SK-N-DZ (cell line): Measurements from ENCODE around the gene CNTNAP2.

Experiments
- DNase-seq: peaks from one replicate; pipeline ENCODE4 v3.0.0-alpha.2; 2015; ENCODE audit warnings: low spot score

Gene CNTNAP2

DNA sequence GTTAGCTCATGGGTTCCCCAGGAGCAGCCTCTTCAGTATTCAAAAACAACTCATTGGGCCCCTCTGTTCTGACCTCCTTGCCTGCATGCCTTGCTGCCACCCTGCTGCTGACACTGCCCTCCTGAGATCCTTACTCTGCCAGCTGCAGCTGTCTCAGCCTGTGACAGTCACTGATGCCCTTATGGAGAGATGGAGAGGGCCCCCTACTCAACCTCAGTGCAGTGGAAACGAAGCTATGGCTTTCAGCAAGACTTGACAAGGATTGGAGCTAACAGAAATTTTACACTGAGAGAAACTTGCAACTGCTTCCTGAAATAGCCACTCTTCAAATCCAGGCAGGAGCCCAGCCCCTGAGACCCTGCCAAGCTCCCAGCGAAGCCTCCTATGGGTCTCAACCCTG is 1795.7 kb downstream of the CNTNAP2 start:
- no peak for DNase-seq

DNA sequence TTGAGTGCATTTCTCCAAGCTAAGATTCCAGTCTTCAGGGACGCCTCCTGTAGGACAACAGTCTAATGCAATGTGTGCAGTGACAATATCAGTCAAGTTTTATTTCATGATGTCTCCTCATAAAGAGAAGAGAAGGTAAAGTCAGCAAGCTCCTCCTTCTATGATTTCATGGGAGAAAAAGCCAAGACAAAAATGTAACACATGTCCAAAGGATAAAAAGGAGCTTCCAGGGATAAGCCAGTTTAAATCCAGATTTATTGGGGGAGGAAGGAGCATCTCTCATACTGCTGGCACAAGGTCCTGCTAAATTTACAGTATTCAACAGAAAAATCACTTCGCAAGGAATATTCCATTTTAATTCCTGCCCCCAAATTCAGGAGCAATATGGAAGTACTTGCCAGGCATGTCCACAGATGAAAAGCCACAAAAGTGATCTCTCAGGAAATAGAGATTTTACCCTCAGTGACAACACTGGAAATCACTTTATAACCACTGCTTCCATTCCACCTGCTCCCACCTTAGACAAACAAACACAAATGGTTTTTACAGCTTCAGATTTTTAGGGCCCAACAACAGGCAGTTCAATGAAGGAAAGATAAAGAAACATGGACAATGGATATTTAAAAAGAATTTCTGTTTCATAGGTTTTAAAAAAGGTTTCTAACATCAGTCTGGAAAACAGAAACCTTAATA is 1796.5 kb downstream of the CNTNAP2 start:
- no peak for DNase-seq

DNA sequence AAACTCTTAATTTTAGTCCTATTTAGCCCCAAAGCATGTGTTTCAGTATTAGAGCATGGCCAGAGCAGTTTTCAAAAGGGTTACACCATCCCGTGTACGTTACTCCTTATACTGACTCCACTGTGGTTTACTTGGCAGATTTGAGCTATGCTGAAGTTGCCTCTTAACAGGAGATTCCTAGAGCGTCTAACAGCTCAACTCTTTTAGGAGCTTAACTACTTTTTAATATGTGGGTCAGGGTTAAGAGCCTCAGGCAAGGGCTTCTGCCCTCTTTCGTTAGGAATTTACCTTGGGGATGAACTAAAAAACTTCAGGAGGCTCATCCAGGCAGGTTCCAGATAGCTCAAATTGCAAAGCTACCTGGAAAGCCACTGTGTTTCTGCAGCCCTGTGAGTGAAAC is 1799.2 kb downstream of the CNTNAP2 start:
- no peak for DNase-seq

DNA sequence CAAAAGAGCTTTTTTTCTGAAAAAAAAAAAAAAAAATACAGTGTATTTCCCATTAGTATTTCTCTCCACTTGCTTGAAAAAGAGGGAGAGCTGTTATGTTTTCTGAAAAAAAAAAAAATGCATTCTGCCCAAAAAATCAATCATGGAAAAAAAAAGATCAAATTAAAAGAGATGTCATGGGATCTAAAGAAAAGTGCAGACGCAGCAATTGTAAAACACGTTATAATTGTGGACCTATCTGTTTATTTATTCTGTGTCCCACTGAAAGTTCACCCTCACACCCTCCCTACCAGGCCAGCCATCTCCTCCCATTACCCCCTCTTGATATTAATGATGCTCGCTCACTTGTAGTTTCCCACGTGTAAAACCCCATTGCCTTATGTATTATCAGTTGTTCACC is 1800.0 kb downstream of the CNTNAP2 start:
- DNase-seq = no peak

DNA sequence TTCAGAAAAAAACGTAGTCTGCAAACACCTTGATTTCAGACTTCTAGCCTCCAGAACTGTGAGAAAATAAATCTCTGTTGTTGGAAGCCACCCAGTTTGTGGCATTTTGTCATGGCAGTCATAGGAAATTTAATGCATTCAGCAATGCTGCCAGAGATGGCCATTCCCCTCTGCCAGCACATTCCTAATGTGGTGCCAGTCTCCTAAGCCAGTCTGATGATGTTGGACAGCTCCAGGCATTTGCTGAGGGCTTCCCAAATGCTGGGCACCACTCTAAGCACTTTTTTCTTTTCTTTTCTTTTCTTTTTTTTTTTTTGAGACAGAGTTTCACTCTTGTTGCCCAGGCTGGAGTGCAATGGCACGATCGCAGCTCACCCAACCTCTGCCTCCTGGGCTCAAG is 1807.2 kb downstream of the CNTNAP2 start:
- DNase-seq = no peak

DNA sequence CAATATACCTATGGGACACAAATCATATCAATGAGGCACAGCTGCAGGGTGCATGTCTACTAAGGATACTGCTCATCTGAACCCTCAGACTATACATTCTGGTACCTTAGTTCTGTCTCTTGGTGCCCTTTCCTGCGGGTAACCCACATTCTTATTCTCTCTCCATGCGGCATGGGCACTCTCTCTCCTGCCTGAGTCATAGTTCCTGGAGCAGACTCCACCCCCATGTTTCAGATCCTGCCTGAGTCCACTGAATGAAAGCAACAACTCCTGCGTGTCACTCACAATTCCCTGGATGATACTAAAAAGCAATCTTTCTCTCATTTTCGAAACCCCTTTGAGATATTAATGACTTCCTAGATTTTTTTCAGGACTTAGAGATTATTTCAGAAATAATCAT is 1820.8 kb downstream of the CNTNAP2 start:
- DNase-seq = no peak

DNA sequence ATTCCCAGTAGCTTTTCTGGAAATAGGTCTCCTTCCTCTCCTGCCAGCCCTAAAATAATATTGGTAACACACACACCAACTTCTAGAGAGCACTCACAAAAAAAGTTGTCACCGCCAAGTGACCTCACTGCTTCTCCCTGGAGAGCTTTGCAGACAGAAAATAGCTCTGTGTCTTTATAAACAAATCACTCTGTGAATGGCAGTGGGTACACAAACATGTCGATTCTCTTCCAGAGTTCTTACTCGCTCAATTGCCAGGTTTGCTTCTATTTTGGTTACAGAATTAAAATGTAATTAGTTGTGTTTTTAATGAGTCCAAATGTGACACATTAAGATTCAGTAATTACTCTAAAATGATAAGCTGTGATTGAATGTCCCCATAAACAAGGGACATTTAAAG is 1824.8 kb downstream of the CNTNAP2 start:
- DNase-seq = no peak

DNA sequence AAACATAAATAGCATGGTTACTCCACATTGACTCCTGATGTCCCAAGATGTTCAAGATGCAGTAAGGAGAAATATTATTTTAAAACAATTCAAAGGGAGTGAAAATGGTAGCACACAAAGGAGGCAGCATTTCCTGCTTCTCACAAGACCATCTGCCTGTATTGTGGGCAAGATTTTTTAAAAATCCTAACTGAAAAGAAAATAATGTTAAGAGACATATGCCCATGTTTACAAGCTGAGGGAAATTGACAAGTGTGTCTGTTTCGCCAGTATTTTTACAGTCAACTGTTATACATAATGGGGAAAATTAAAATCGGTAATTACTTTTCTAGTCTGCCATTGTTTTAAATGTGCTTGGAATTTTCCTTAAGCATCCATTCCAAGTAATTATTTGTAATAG is 1827.7 kb downstream of the CNTNAP2 start:
- DNase-seq = no peak

DNA sequence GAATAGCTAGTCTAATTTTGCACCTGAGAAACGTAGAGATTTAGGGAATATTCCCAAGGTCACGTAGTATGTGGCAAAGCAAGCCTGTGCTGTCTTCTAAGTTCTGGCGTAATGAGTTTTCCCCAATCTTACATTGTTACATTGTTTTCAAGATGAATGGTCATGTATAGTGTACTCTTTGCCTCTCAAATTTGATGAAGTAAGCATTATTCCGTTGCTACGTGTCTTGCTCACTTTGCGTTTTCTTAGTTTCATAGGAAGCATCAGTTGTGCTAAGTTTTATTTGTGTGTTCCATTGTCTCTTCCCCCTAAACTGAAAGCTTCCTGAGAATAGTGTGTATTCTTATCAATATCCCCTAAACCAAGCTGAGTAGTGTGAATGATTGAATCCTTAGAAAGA is 1836.3 kb downstream of the CNTNAP2 start:
- DNase-seq = no peak

DNA sequence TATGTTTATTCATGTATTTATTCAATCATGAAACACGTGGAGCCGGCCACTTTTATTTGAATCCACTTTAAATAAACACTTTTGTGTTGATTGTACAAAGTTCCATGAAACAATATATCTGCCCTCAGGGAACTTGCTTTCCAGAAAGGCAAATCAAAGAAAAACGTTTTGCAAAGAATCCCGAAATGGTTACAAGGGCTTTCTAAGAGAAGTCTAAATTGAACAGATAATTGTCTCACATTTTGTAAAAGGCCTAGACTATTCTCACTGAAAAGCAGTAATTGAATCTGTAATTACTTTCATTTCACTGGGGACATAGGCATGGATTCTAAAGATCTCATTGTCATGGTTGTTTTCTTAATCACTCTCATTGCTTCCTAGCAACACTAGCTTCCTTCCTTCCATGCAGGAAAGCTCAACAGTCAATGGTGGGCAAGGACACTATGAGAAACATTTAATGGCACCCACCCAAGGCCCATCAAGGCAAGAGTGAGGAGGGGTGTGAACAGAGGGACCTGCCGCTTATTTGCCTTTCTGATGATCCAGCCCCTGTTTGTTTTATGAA is 1851.5 kb downstream of the CNTNAP2 start:
- DNase-seq = no peak

DNA sequence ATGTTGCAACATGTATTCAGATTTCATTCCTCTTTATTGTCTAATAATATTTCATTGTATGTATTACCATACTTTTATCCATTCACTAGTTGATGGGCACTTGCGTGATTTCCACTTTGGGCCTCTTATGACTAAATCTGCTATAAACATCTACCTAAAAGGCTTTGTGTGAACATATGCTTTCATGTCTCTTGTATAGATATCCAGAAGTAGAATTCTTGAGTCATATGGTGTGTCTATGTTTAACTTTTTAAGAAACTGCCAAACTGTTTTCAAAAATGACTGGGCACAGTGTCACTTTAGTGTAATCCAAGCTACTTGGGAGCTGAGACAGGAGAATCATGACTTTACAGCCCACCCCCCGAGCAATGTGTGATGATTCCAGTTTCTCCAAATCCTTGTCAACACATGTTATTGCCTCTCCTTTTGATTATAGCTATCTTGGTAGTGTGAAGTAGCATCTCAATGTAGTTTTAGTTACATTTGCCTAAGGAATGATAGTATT is 1855.1 kb downstream of the CNTNAP2 start:
- no peak for DNase-seq

DNA sequence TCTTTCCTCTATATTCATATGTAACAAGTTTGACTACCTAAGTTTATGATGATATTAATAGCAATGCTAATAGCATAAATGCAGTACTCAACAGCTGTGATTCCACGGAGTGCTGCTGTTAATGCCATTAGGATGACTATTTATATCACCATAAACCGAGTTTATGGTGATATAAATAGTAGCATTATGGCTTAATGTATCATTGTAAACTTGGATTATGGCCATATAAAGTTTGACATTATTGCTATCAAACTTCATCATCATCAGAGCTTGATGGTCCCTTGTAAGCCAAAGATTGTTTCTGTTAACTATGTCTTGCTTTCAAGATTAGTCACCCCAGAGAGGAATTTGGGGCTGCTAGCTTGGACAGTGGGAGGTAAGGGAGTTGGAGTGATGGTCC is 1861.6 kb downstream of the CNTNAP2 start:
- DNase-seq = no peak

DNA sequence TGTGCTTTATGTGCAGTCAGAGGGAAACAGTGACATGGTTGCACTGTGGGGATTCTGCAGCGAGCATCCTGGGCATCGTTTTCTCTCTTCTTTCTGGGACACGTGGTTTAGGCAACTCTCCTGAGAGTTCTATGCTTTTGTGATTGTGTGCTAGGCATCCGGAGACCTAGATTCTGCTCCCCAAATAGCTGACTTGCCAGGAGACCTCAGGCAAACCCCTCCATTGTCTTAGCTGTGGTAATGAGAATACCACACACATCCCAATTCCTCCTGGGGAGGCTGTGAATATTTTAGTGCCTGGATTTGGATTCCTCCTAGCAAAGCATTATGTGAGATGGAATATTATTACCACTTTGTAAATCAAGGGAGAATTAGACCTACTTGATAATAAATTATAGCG is 1862.0 kb downstream of the CNTNAP2 start:
- no peak for DNase-seq

DNA sequence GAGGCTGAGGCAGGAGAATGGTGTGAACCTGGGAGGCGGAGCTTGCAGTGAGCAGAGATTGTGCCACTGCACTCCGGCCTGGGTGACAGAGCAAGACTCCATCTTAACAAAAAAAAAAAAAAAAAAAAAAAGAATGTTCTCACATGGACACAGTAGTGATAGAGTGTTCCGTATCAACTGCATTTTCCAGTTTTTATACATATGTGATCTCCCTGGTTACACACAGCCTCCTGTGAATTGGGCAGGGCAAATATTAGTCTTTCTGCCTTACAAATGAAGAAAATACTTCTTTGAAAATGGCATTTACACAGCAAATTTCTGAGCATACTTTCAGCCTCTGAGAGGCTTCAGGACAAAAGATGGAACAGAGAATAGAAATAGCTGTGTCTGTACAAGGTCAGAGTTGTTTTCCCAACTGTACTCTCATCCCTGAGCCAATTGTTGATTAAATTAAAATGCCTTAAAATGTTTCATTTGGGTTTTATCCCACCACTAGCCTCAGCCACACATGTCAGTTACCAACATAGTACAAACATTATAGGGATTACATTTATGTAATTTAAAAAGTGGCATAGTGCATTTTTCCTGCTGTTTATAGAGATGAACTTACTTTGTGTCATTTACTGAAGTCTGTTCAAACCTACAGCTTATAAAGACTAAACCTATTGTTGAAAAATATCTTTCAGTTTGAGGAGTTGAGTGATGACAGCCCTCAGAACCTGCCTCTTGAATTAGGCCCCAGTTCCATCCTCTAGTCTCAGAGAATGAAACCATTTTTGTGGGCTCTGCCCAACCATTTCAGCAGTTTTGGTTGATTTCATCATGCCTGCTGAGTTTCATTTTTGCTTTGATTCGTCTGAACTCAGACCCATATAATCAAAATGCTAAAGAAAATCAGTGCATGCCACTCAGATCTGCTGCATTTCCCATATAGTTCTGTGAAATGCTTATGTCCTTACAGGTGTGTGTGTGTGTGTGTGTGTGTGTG is 1864.5 kb downstream of the CNTNAP2 start:
- DNase-seq = no peak

DNA sequence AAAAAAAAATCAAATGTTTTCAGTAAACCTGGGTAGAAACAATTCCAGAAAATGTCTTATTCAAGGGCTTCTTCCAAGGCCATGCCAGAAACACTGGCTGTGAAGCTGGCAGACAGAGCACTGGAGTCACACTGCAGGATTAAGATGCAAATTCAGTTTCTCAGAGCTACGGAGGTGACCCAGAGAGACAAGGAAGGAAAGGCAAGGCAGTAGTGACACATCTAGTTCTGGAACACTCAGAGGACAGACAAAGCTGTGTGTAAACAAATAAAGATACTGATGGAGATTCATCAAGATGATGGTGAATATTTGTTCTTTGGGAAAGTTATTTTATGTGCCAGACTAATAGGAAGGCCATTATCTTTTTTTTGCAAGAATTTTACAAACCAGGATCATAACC is 1865.7 kb downstream of the CNTNAP2 start:
- no peak for DNase-seq

DNA sequence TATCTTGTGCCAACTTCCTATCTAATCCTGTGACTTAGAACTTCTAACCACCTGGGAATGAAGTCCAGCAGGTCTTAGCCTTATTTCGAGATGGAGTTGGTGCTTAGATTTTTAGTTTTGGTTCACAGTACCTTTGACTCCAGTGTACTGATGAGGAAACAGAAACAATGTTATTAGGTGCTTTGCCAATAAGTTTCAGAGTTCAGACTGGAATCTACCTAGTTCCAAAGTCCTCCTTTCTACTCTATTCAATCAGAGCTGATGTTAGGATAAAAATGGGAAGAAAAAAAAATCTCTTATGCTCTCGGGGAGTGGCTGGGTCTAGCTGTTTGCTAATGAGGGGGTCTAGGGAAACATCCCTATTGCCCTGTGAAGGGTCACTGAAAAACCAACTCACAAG is 1867.7 kb downstream of the CNTNAP2 start:
- no peak for DNase-seq

DNA sequence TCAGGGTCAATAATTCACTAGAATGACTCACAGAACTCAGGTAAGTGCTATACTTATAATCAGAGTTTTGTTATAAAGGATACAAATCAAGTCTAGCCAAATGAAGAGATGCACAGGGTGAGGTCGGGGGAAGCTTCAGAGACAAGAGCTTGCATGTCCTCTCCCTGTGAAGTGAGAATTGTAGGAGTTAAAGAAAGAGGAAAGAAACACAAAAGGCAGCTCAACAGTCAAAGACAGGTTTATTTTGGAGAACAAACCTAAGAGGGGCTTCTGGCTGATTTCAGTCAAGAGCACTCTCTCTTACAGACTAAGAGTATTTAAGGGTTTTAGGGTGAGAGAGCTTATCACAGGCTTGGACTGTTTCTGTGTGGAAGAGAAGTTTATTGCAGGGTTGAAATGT is 1873.5 kb downstream of the CNTNAP2 start:
- no peak for DNase-seq

DNA sequence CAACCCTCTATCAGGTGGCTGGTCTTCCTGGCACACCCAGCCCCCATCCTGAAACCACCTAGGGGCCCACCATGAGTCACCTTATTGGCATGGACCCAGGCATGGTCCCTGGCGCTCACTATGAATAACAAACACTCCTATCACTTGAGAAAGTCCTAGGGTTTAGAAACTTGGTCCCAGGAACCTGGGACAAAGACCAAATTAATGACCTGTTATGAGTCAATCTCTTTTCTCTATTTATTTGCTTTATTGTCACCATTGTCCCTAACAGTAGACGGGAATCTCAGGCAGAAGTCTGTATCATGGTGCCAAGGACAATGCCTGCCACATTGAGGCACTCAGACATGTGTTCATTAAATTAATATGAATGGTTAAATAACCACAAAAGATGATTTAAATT is 1874.3 kb downstream of the CNTNAP2 start:
- DNase-seq = no peak

DNA sequence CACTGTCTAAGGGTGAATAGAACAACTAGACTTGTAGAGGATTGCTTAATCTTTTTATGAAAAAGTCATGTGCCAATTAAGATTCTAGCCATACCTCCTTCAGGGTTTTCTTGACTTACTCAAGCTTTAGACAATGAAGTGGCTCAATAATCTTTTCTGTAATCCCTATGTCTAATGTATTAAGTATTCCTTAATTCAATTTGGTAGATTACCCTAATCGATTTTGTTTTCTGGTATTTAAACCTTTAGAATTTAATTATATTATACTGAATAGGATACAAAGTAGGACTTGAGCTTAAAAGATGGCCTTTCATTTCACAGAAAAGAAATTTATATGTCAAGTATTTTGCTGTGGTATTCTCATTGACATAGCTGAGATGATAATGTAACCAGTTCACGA is 1876.1 kb downstream of the CNTNAP2 start:
- DNase-seq = no peak

DNA sequence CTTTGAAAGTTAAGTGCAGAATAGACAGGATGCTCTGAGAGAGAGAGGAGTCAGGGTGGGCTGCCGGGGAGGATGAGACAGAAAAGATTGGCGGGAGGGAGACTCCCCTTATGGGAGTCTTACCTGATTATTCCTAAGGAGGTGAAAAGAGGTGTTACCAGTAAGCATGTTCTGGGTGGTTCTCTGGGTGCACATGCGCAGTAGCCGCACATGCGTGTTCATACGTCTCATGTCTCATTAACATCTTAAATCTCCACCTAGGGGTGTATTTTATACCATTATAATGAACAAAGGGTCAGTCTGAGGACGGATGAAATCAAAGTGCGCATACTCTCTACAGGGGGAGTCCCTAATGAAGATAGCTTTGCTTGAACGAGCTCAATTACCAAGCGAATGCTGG is 1881.0 kb downstream of the CNTNAP2 start:
- DNase-seq = no peak

DNA sequence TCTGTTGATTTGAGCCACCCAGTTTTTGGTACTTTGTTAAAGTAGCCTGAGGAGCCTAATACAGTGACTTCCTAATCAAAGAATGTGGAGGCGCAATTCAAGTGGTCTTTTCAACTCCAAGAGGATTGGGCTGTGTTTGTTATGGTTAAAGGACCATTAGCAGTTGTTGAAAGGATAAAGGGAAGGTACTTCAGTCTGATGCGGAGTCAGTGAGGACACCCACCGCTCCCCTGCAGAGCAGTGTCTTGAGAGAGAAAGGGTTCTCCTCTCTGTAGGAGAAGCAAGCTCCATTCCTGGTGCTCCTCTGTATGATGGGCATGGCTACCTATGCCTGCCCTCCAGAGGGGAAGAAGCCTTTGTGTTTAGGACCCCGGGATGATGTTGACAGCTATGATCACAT is 1883.4 kb downstream of the CNTNAP2 start:
- no peak for DNase-seq

DNA sequence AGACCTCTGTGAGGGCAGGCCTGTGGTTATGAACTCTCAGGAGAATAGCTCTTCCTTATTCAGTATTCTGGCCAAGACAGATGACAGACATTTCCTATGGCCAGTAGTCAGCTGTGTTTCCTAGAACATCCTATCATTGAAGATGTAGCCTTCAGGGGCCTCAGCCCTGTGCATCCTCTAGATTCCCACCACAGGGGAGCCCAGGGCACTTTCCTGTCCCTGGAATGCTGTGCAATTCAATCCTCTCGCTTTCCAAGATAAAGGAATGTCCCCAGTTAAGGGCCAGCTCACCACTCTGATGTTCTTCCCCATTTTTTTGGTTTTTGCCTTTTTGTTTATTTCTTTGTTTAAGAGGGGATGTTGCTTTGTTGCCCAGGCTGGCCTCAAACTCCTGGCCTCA is 1895.2 kb downstream of the CNTNAP2 start:
- no peak for DNase-seq

DNA sequence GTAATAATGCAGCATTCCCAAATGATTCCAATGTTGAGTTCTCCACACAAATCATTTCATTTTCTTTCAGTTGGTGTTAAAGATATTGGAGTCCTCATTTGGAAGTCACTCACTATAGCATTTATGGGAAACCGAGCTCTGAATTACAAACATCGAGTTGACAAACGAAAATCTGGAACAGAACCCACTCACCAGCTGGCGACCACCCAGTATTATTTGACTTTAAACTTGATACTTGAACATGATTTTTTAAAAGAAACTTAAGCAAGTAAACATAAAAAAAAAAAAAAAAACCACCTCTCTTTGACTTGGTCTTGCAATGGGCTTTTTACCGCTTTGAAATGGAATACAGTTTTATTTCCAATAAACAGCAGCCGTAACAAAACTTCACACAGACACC is 1897.4 kb downstream of the CNTNAP2 start:
- no peak for DNase-seq
